ENCODE measurements around the gene ENPP6.

Gene ENPP6

DNA sequence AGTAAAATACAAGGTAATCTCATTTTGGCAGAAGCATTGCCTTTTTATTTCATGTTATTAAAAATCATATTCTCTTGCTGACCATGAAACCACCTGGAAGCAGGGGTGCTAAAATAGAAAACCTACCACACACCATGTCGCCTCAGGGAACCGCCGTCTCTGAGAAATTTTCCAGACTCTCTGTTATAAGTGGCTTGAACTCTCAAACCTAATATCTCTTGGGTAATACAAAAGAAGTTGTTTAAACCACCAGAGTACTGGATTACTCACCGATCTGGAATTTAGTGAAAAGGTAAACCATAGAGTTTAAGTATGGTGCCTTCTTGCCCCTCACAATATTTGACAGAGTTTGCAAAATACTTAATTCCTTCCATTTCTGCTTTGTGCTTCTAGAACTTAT lies 27.7 kb downstream of the ENPP6 start:
- no peaks in the 10 kb centered on the region for H3K9me2 ChIP-seq (replicated peaks; ENCODE audit: insufficient read depth, low read length)
- no peaks in the 10 kb centered on the region for H3F3A ChIP-seq (ENCODE audit: insufficient read depth)
- no peaks in the 10 kb centered on the region for H3K9me3 ChIP-seq (ENCODE audit: insufficient read depth, low read length)
- H4K20me1 ChIP-seq (ENCODE audit: low read depth, low read length) = no peaks in the 10 kb centered on the region
- H3K79me2 ChIP-seq (ENCODE audit: insufficient read depth, low read length) = no peaks in the 10 kb centered on the region
- H2AFZ ChIP-seq (ENCODE audit: low read depth, low read length, severe bottlenecking) = no peak overlapping the region
- no peak overlapping the region for H3K27ac ChIP-seq (ENCODE audit: low read depth, low read length)
- no peak overlapping the region for H3K4me2 ChIP-seq (ENCODE audit: low read depth, low read length, poor library complexity, severe bottlenecking)
- no peaks in the 10 kb centered on the region for H3K36me3 ChIP-seq (ENCODE audit: low read length)
- H3K27me3 ChIP-seq (ENCODE audit: low read length) = no peaks in the 10 kb centered on the region
- TF ChIP-seq, protein P1, sequence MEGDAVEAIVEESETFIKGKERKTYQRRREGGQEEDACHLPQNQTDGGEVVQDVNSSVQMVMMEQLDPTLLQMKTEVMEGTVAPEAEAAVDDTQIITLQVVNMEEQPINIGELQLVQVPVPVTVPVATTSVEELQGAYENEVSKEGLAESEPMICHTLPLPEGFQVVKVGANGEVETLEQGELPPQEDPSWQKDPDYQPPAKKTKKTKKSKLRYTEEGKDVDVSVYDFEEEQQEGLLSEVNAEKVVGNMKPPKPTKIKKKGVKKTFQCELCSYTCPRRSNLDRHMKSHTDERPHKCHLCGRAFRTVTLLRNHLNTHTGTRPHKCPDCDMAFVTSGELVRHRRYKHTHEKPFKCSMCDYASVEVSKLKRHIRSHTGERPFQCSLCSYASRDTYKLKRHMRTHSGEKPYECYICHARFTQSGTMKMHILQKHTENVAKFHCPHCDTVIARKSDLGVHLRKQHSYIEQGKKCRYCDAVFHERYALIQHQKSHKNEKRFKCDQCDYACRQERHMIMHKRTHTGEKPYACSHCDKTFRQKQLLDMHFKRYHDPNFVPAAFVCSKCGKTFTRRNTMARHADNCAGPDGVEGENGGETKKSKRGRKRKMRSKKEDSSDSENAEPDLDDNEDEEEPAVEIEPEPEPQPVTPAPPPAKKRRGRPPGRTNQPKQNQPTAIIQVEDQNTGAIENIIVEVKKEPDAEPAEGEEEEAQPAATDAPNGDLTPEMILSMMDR (IDR thresholded peaks at IDR 0.05; ENCODE audit: insufficient read depth, low read length, poor library complexity, severe bottlenecking) = no peak
- TF ChIP-seq EZH2phosphoT487 (conservative IDR thresholded peaks at IDR 0.05; ENCODE audit: low read length) = no peak
- no peak overlapping the region for H3K9ac ChIP-seq (ENCODE audit: low read length)
- no peak overlapping the region for H3K4me3 ChIP-seq (ENCODE audit: insufficient read depth, low read length, poor library complexity, severe bottlenecking)

DNA sequence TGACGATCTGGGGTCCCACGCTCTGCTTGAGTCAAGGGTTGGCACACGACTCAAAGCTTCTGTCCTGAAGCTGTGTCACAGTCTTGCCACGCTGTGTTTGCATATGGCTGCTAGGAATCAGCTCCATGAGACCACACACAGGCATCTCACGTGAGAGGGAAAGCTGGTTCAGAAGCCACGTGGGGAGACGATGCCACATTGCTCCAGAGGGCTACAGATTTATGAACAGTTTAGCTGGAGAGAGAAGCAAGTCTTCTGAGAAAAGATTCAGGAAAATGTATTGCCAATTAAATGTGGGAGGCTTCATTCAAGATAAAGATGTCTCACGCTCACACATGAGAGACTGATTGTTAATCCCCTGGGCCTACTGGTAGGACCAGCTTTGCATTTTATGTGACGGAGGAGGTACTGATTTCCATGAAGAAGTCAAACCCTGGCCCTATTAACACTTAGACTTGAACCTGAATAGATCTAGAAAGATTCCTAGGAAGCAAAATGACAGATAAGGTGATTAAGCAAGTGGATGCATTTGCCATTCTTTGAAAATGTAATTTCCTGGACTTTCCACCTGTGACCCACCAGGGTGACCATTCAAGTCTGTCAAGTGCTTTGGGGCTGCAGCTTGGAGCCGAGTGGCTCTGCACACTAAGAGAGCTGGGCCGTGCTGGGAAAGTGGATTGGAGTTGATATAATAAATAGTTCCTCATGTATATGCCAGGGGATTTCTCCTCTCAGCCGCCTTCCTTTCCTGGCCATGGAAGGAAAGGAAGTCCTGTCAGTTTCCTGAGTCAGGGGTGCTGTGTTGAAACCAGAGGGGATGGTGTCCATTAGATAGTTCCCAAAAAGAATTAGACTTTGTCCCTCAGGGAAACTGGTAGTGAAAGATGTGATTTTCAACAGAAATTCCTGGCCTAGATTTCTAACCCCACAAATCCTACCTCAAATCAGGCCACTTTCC lies 29.0 kb downstream of the ENPP6 start:
- H3K36me3 ChIP-seq (ENCODE audit: low read length) = no peaks in the 10 kb centered on the region
- H3K9ac ChIP-seq (ENCODE audit: low read length) = no peak overlapping the region
- no peaks in the 10 kb centered on the region for H3K9me2 ChIP-seq (replicated peaks; ENCODE audit: insufficient read depth, low read length)
- H4K20me1 ChIP-seq (ENCODE audit: low read depth, low read length) = no peaks in the 10 kb centered on the region
- H3K4me3 ChIP-seq (ENCODE audit: insufficient read depth, low read length, poor library complexity, severe bottlenecking) = no peak overlapping the region
- H3K4me2 ChIP-seq (ENCODE audit: low read depth, low read length, poor library complexity, severe bottlenecking) = no peak overlapping the region
- no peaks in the 10 kb centered on the region for H3K79me2 ChIP-seq (ENCODE audit: insufficient read depth, low read length)
- H2AFZ ChIP-seq (ENCODE audit: low read depth, low read length, severe bottlenecking) = no peak overlapping the region
- no peaks in the 10 kb centered on the region for H3K9me3 ChIP-seq (ENCODE audit: insufficient read depth, low read length)
- H3K27ac ChIP-seq (ENCODE audit: low read depth, low read length) = no peak overlapping the region
- TF ChIP-seq EZH2phosphoT487 (conservative IDR thresholded peaks at IDR 0.05; ENCODE audit: low read length) = no peak
- TF ChIP-seq, protein P1 (IDR thresholded peaks at IDR 0.05; ENCODE audit: insufficient read depth, low read length, poor library complexity, severe bottlenecking) = no peak
- H3K27me3 ChIP-seq (ENCODE audit: low read length) = no peaks in the 10 kb centered on the region
- no peaks in the 10 kb centered on the region for H3F3A ChIP-seq (ENCODE audit: insufficient read depth)

DNA sequence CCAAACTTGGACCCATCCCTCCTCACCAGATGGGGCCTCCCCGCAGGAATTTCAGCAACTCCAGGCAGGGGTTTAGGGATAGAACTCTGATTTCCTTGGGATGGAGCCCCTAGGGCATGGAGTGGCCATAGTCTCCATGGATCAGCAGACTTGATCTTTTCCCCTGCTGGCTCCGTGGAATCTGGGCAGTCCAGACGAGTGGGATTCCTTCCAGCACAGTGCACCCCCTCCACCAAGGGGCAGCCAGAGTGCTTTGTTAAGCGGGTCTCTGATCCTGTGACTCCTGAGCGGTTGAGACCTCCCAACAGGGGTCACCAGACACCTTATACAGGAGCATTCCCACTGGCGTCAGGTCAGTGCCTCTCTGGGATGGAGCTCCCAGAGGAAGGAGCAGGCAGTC lies 40.4 kb downstream of the ENPP6 start:
- Histone ChIP-seq H3K36me3 (ENCODE audit: low read length) (no peaks in the 10 kb centered on the region), H3F3A (ENCODE audit: insufficient read depth) (no peaks in the 10 kb centered on the region), H3K9me3 (ENCODE audit: insufficient read depth, low read length) (no peaks in the 10 kb centered on the region), H3K79me2 (ENCODE audit: insufficient read depth, low read length) (no peaks in the 10 kb centered on the region), H3K9ac (ENCODE audit: low read length) (no peak overlapping the region), H4K20me1 (ENCODE audit: low read depth, low read length) (no peaks in the 10 kb centered on the region), H3K27me3 (ENCODE audit: low read length) (no peaks in the 10 kb centered on the region), H2AFZ (ENCODE audit: low read depth, low read length, severe bottlenecking) (no peak overlapping the region), H3K4me2 (ENCODE audit: low read depth, low read length, poor library complexity, severe bottlenecking) (no peak overlapping the region), H3K27ac (ENCODE audit: low read depth, low read length) (no peak overlapping the region), H3K9me2 (replicated peaks; ENCODE audit: insufficient read depth, low read length) (no peaks in the 10 kb centered on the region), H3K4me3 (ENCODE audit: insufficient read depth, low read length, poor library complexity, severe bottlenecking) (no peak overlapping the region)
- TF ChIP-seq EZH2phosphoT487 (conservative IDR thresholded peaks at IDR 0.05; ENCODE audit: low read length) = no peak
- TF ChIP-seq, protein P1 (IDR thresholded peaks at IDR 0.05; ENCODE audit: insufficient read depth, low read length, poor library complexity, severe bottlenecking) = no peak
